ENCODE measurements around the gene SLC46A1.

SLC46A1 gene

GRCh38 chr17:28345419-28346198, 60.4 kb downstream of the SLC46A1 start:
- no peak for TF ChIP-seq CTCF (conservative IDR thresholded peaks at IDR 0.05; ENCODE audit: low read depth, low read length)
- Histone ChIP-seq H3K36me3 (ENCODE audit: insufficient read depth) (peaks cover 4% of the 10 kb centered on the region; the same call in 1 of the 2 replicates), H3K27ac (no peak overlapping the region), H3K4me3 (IDR thresholded peaks at IDR 0.05; ENCODE audit: insufficient read depth, low read depth, low read length) (no peak overlapping the region), H4K20me1 (ENCODE audit: insufficient read depth) (no peaks in the 10 kb centered on the region), H3K27me3 (ENCODE audit: insufficient read depth, low read depth) (no peaks in the 10 kb centered on the region), H3K79me2 (ENCODE audit: insufficient read depth, low read depth) (no peaks in the 10 kb centered on the region), H3K4me2 (no peak overlapping the region), H2AFZ (ENCODE audit: low read depth) (no peak overlapping the region), H3K4me1 (ENCODE audit: low read depth, poor library complexity, severe bottlenecking) (no peaks in the 10 kb centered on the region), H3K9ac (no peak overlapping the region)

All from KMS-11 (cell line).